GM12872 (cell line): ENCODE data around the gene CCDC183.

Experiments
- CTCF ChIP-seq: IDR thresholded peaks from 3 replicates; pipeline ENCODE4 v1.5.1; 2011; ENCODE audit warnings: low read depth, mild to moderate bottlenecking, low read length, moderate library complexity; ENCODE audit not compliant: insufficient read depth

CCDC183 gene

GRCh38 chr9:136773386-136774044 lies 22.6 kb upstream of the CCDC183 start:
- TF ChIP-seq CTCF = no peak

GRCh38 chr9:136774416-136775045 lies 21.6 kb upstream of the CCDC183 start:
- no peak for TF ChIP-seq CTCF

GRCh38 chr9:136775191-136775590 lies 20.9 kb upstream of the CCDC183 start:
- no peak for TF ChIP-seq CTCF

- no peak for TF ChIP-seq CTCF
These were observed 19.2 kb upstream of the CCDC183 start for GRCh38 chr9:136776947-136777346.

GRCh38 chr9:136777359-136777758 lies 18.8 kb upstream of the CCDC183 start:
- no peak for TF ChIP-seq CTCF

GRCh38 chr9:136779808-136780207 lies 16.3 kb upstream of the CCDC183 start:
- TF ChIP-seq CTCF = no peak

- TF ChIP-seq CTCF = no peak
These were observed 13.7 kb upstream of the CCDC183 start for GRCh38 chr9:136782452-136782851.
